GM18951 (cell line): ENCODE data around the gene PLCE1.

ENCODE experiments used
- POLR2A ChIP-seq: IDR thresholded peaks from 4 replicates; pipeline ENCODE4 v1.6.1; 2011; ENCODE audit warnings: mild to moderate bottlenecking; ENCODE audit not compliant: insufficient read length, insufficient read depth; ENCODE audit errors: extremely low read depth
- in situ Hi-C: fragments of 300-500 bp; cut with MboI; formaldehyde crosslinking; loops from one replicate; pipeline ENCODE4 v1.12.0; 2022; ENCODE audit warnings: low sequenced_read_pairs, mixed read lengths, inconsistent platforms; ENCODE audit not compliant: unreplicated experiment

PLCE1 gene

DNA sequence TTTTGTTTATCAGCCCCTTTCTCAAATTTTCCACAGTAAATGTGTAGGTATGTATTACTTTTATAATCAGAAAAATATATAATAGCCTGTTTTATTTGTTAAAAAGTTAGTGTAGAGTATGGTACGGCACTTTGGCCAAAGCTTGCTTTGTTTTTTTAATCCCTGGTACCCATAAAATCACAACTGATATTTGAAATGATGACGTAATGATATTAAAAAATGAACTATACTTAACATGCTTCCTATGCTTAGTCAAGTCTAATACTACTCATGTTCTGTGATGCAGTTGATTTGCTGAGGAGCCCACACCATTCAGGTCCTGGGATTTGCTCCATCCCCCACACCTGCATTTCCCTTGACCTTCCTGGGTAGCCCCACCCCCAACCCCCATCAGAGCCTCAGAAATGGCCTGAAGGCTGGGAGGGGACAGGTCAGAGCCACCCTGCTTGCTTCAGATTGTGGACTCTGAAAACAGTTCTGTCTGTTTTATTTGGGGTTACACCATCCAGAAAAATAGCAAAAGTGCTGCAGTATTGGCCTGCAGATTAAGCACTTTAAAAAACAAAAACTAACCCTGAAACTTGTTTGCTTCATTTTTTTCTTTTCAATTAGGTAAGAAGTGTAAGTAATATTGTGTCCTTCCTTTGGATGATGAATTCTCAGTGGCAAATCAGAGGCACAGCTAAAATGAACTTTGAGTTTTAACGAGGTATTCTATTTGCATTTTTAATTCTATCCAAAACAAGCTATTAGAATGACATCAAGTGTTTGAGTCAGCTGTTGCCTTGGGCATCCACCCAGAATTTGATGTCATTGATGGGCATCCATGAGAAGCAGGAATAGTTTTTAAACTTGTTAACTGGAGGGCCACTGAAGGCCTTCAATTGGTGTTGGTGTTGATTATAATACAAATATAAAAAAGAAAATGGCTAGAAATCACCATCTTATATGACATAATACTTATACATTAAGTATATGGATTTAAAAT lies 23.3 kb downstream of the PLCE1 start:
- no peak for TF ChIP-seq POLR2A
- in situ Hi-C loops = no loop called here

DNA sequence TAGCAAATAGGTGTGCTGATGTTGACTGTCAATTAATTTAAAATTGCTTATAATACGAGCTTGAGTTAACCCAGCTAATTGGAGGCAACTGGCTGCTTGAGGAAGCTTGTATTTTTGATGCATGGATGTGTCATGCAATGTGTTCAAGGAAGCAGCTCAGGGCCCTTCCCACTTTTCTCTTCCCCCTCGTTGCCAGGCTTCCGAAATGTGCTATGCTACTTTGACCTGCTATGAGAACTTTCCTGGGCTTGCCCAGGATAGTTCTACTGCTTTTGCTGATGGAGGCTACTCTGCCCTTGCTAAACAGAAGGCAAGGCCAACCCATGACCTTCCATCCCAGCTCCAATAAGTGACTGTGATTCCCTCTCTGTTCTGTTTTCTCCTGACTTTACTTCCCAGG lies 24.4 kb downstream of the PLCE1 start:
- no peak for TF ChIP-seq POLR2A
- in situ Hi-C loops = no loop called here

GRCh38 chr10:94023906-94024305 lies 30.2 kb downstream of the PLCE1 start:
- in situ Hi-C loops = no loop called here
- TF ChIP-seq POLR2A = no peak

DNA sequence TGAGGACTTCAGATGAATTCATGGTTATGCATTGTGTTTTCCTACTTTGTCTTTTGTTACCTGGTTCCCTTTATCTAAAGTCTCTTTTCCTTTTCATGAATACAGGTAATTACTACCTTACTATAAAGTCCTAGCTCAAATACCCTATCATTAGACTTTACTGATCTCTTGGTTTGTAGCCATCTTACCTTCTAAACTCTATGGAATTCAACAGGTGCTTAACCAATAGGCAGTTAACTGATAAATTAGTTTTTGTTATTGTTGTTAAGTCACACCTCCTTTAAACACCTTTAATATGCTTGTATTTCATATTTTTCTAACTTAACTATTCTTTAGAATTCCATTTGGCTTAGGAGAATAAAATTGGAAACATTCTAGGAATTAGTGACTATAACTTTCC lies 30.7 kb downstream of the PLCE1 start:
- in situ Hi-C loops = no loop called here
- no peak for TF ChIP-seq POLR2A

DNA sequence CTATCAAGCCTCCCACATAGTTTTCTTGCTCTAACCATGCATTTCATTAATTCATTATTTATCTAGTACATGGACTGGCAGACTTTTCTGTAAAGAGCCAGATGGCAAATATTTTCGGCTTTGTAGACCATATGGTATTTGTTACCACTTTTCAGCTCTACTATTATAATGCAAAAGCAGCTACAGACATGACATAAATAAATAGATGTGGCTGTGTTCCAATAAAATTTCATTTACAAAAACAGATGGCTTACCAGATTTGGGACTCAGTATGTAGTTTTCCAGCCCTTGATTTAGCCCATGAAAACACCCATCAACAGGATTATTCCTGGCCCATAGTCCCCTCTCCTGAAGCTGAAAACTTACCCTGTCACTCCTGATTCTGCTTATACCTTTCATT lies 32.1 kb downstream of the PLCE1 start:
- TF ChIP-seq POLR2A = no peak
- in situ Hi-C loops = no loop called here

DNA sequence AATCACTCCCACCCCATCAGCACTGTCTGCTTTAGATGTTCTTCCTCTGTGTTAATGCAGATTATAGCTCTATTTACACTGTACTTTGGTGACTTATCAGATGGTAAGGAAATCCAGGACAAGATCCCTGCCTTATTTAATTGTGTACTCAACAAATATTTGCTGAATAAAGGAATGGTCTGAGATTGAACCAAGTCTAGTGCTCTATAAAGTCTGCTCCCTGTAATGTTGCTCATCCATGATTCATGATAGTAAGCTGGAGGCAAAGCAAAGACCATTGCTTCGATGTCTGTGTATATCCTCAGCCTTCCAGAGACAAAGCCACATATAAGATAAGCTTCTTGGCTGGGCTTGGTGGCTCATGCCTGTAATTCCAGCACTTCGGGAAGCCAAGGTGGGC lies 33.5 kb downstream of the PLCE1 start:
- in situ Hi-C loops = no loop called here

GRCh38 chr10:94029955-94030354 lies 36.2 kb downstream of the PLCE1 start:
- in situ Hi-C loops = no loop called here
- TF ChIP-seq POLR2A = no peak

More for the DNA sequence above, 33.5 kb downstream of the PLCE1 start:
- TF ChIP-seq POLR2A = no peak

DNA sequence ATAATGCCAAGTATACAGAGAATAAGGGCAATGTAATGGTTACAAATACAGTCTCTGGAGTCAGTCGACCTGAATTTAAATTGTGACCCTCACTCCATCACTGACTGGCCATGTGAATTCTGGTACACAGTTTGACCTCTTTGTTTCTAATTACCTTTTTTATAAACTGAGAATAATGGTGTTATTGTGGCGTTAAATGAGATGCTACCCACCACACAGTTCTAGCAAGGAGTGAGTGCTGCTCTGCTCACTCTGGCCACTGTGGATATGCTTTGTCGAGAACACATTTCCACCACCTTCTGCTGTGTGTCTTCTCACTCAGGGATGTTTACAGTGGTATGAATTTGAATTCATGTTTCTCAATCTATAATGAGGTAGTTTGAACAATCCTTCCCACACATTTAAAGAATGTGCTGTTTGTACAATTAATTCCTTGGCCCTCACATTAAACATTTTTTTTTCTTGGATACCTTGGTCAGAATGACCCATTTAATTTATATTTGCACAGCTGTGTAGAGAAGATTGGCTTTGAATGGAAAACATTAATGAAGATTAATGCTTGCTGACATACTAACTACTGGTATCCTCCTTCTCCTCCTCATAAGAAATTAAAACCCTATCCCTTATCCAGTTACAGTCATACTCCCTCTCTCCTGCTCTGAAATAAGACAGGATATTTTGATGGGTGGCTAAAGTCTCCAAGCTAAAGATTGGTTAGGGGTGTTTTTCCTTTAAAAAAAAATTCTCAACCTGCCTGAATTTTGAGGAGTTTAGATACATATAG lies 42.4 kb downstream of the PLCE1 start:
- in situ Hi-C loops = no loop called here
- no peak for TF ChIP-seq POLR2A

GRCh38 chr10:94036766-94037033 lies 43.0 kb downstream of the PLCE1 start:
- TF ChIP-seq POLR2A = no peak
- in situ Hi-C loops = no loop called here

DNA sequence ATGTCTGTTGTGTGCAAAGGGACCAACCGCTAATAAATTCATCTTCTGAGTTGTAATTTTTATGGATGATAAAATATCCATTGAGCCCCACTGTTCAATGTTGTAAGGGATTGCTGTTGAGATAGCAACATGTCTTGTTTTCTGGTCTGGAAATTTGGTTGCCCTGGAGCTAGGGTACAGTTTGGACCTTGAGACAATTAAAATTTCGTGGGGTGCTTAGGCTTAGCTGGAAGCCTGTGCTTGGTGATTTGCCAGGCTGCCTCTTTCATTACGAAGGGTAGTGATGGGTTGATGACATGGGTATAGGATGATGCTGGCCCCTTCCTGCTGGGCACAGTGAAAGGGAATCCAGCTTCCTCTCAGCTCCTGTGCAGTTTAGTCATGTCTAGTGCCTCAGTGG lies 43.6 kb downstream of the PLCE1 start:
- TF ChIP-seq POLR2A = no peak
- in situ Hi-C loops = no loop called here

DNA sequence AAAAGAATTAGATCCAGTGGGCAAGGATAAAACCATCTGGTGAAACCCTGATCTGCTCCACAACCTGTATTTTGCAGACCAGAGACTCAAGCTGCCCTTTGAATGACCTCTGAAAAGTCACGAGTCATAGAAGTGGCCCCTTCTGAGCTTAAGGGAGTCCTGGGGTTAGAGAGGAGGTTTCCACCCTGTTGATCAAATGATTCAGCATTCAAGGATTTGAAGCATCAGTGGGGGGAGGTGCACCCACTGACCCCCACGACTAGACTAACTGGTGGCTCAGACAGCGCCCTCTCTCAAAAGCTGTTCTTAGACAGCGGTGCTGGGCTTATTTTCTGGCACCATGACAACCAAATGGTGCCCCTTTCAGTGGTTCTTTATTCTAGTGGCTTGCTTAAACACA lies 44.3 kb downstream of the PLCE1 start:
- TF ChIP-seq POLR2A = no peak
- in situ Hi-C loops = no loop called here

- no peak for TF ChIP-seq POLR2A
- in situ Hi-C loops = no loop called here
Measured at GRCh38 chr10:94041206-94041605, 47.5 kb downstream of the PLCE1 start.

GRCh38 chr10:94042001-94042833 lies 48.5 kb downstream of the PLCE1 start:
- TF ChIP-seq POLR2A = no peak
- in situ Hi-C loops = no loop called here

DNA sequence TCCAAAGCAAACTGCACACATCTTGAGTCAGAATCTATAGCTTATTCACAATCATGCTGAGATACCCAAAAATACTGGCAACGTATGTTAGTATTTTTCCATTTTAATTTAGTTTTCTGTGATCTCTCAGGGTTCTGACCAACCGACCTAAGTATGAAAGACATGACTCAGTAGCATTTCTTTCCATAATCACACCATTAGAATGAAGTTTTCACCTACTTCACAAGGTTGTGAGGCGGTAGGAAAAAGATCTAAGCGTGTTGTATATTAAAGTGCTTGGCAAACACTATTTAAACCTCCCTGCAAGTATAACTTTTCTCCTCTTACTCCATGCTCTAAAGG lies 49.1 kb downstream of the PLCE1 start:
- no peak for TF ChIP-seq POLR2A
- in situ Hi-C loops = no loop called here
